OCI-LY3 (cell line): ENCODE results near the gene HDAC4.

Source experiments
- H2AFZ ChIP-seq: fragments of 200-600, 300-600 bp; shearing (Covaris generic); 2 replicates; pipeline ENCODE4 v1.6.0; 2014; ENCODE audit warnings: antibody characterized with exemption, low read depth, low read length
- H3K27ac ChIP-seq: fragments of 200-600, 300-600 bp; sonication (generic); 2 replicates; pipeline ENCODE4 v1.5.1; 2014; ENCODE audit warnings: mild to moderate bottlenecking, low read length, moderate library complexity, mixed read lengths
- H3K27me3 ChIP-seq: fragments of 200-600, 300-600 bp; sonication (generic); 2 replicates; pipeline ENCODE4 v1.6.1; 2014; ENCODE audit warnings: low read depth, low read length, mixed read lengths
- H3K36me3 ChIP-seq: fragments of 200-600, 300-600 bp; sonication (generic); replicated peaks from 2 replicates; pipeline ENCODE3; 2014; ENCODE audit warnings: low read depth, low read length, mixed read lengths
- H3K4me1 ChIP-seq: fragments of 300-600, 200-600 bp; sonication (generic); 2 replicates; pipeline ENCODE4 v1.6.1; 2014; ENCODE audit warnings: low read length, mixed read lengths
- H3K4me2 ChIP-seq: fragments of 200-600, 300-600 bp; sonication (generic); 2 replicates; pipeline ENCODE4 v1.6.1; 2014; ENCODE audit warnings: low read length, mixed read lengths
- H3K4me3 ChIP-seq: fragments of 300-600, 200-600 bp; sonication (generic); 2 replicates; pipeline ENCODE4 v1.5.1; 2014; ENCODE audit warnings: antibody characterized with exemption, mild to moderate bottlenecking, low read length, moderate library complexity
- H3K79me2 ChIP-seq: fragments of 300-600, 200-600 bp; shearing (Covaris generic); 2 replicates; pipeline ENCODE4 v1.6.1; 2014; ENCODE audit warnings: mild to moderate bottlenecking, low read length, mixed read lengths
- H3K9ac ChIP-seq: fragments of 300-600, 200-600 bp; shearing (Covaris generic); 2 replicates; pipeline ENCODE4 v1.6.0; 2014; ENCODE audit warnings: mild to moderate bottlenecking, low read length, moderate library complexity
- H3K9me3 ChIP-seq: fragments of 200-600, 300-600 bp; shearing (Covaris generic); 2 replicates; pipeline ENCODE4 v1.6.1; 2014; ENCODE audit warnings: low read length, mixed read lengths; ENCODE audit not compliant: insufficient read depth
- H4K20me1 ChIP-seq: fragments of 200-600, 300-600 bp; sonication (generic); 2 replicates; pipeline ENCODE4 v1.6.1; 2016; ENCODE audit warnings: low read length, mixed read lengths; ENCODE audit not compliant: insufficient read depth
- CTCF ChIP-seq: fragments of 200-600, 300-600 bp; sonication (generic); IDR thresholded peaks from 2 replicates; pipeline ENCODE4 v1.5.1; 2014; ENCODE audit warnings: antibody characterized with exemption, low read length, low read depth
- EZH2phosphoT487 ChIP-seq: fragments of 200-600 bp; shearing (Covaris generic); IDR thresholded peaks from 2 replicates; pipeline ENCODE4 v1.6.1; 2018; ENCODE audit warnings: antibody characterized with exemption, mixed run types, low read depth

HDAC4 gene

GRCh38 chr2:239355139-239355538, 45.7 kb downstream of the HDAC4 start:
- TF ChIP-seq CTCF, result no peak
- TF ChIP-seq EZH2phosphoT487, result no peak
- no peaks in the 10 kb centered on the region for H3K4me1 ChIP-seq
- H3K36me3 ChIP-seq, result no peaks in the 10 kb centered on the region
- H3K79me2 ChIP-seq, result no peaks in the 10 kb centered on the region
- no peaks in the 10 kb centered on the region for H3K9me3 ChIP-seq
- no peak overlapping the region for H2AFZ ChIP-seq
- no peak overlapping the region for H3K9ac ChIP-seq
- H3K27me3 ChIP-seq, result no peaks in the 10 kb centered on the region
- no peaks in the 10 kb centered on the region for H4K20me1 ChIP-seq
- no peak overlapping the region for H3K4me3 ChIP-seq
- H3K4me2 ChIP-seq, result no peak overlapping the region
- no peak overlapping the region for H3K27ac ChIP-seq

- Histone ChIP-seq H3K4me3 (no peak overlapping the region), H3K9me3 (no peaks in the 10 kb centered on the region), H3K27ac (no peak overlapping the region), H3K27me3 (no peaks in the 10 kb centered on the region), H3K4me1 (no peaks in the 10 kb centered on the region), H3K4me2 (no peak overlapping the region), H3K36me3 (no peaks in the 10 kb centered on the region), H3K79me2 (no peaks in the 10 kb centered on the region), H4K20me1 (no peaks in the 10 kb centered on the region), H3K9ac (no peak overlapping the region), H2AFZ (no peak overlapping the region)
- TF ChIP-seq EZH2phosphoT487 (no peak), CTCF (no peak)
These were observed 46.1 kb downstream of the HDAC4 start for GRCh38 chr2:239354791-239355136.

- Histone ChIP-seq H3K36me3 (no peaks in the 10 kb centered on the region), H3K27me3 (no peaks in the 10 kb centered on the region), H3K9ac (no peak overlapping the region), H2AFZ (no peak overlapping the region), H3K4me2 (no peak overlapping the region), H4K20me1 (no peaks in the 10 kb centered on the region), H3K9me3 (no peaks in the 10 kb centered on the region), H3K4me3 (no peak overlapping the region), H3K27ac (no peak overlapping the region), H3K4me1 (no peaks in the 10 kb centered on the region), H3K79me2 (no peaks in the 10 kb centered on the region)
- TF ChIP-seq CTCF, result no peak
- no peak for TF ChIP-seq EZH2phosphoT487
These were observed 46.6 kb downstream of the HDAC4 start for GRCh38 chr2:239354132-239354790.

GRCh38 chr2:239353692-239354091, 47.1 kb downstream of the HDAC4 start:
- H3K9ac ChIP-seq, result no peak overlapping the region
- H3K36me3 ChIP-seq, result no peaks in the 10 kb centered on the region
- TF ChIP-seq CTCF, result no peak
- TF ChIP-seq EZH2phosphoT487, result no peak
- H4K20me1 ChIP-seq, result no peaks in the 10 kb centered on the region
- H3K4me2 ChIP-seq, result no peak overlapping the region
- no peaks in the 10 kb centered on the region for H3K27me3 ChIP-seq
- H3K9me3 ChIP-seq, result no peaks in the 10 kb centered on the region
- H3K4me3 ChIP-seq, result no peak overlapping the region
- H2AFZ ChIP-seq, result no peak overlapping the region
- H3K79me2 ChIP-seq, result no peaks in the 10 kb centered on the region
- no peaks in the 10 kb centered on the region for H3K4me1 ChIP-seq
- no peak overlapping the region for H3K27ac ChIP-seq
